Stimulated activated CD8-positive, alpha-beta memory T cell treated with anti-CD3 and anti-CD28 coated beads, Interleukin-7, amount 100 ng/mL, for 4 hours (primary cell): ENCODE measurements around the gene IFI44L.

Experiments
- DNase-seq, 2 donors: peaks; one replicate each; pipeline ENCODE4 v3.0.0-alpha.2; 2020; ENCODE audit warnings: low read depth in 2 of 2

IFI44L gene

GRCh38 chr1:78688697-78689096, 68.4 kb downstream of the IFI44L start:
- DNase-seq, result no peak

GRCh38 chr1:78690516-78690915, 70.3 kb downstream of the IFI44L start:
- DNase-seq, result no peak

GRCh38 chr1:78691995-78692747, 71.9 kb downstream of the IFI44L start:
- no peak for DNase-seq
